ENCODE results near the gene UGGT1.

UGGT1 gene

GRCh38 chr2:128086244-128086643, 4.8 kb upstream of the UGGT1 start:
- H3K4me3 Mint-ChIP-seq = no peak overlapping the region
- H3K27ac Mint-ChIP-seq = no peak overlapping the region
- peaks cover 3% of the 10 kb centered on the region for H3K27me3 Mint-ChIP-seq
- H3K36me3 Mint-ChIP-seq = peaks cover 3% of the 10 kb centered on the region
- H3K4me1 Mint-ChIP-seq (ENCODE audit: low read depth) = peaks cover 7% of the 10 kb centered on the region
- no peaks in the 10 kb centered on the region for H3K9me3 Mint-ChIP-seq (ENCODE audit: low read depth)

GRCh38 chr2:128090575-128090944, 440 bp upstream of the UGGT1 start:
- Mint-ChIP-seq H3K36me3 (no peaks in the 10 kb centered on the region), H3K4me3 (peak overlapping the region; percentile 88), H3K27me3 (no peaks in the 10 kb centered on the region), H3K9me3 (ENCODE audit: low read depth) (no peaks in the 10 kb centered on the region), H3K27ac (peak overlapping the region; percentile 94), H3K4me1 (ENCODE audit: low read depth) (peaks cover 40% of the 10 kb centered on the region)

- Mint-ChIP-seq H3K27me3 (no peaks in the 10 kb centered on the region), H3K36me3 (no peaks in the 10 kb centered on the region), H3K4me1 (ENCODE audit: low read depth) (peaks cover 51% of the 10 kb centered on the region), H3K9me3 (ENCODE audit: low read depth) (no peaks in the 10 kb centered on the region), H3K4me3 (peak overlapping the region; percentile 88), H3K27ac (peak overlapping the region; percentile 94)
These were observed 703 bp downstream of the UGGT1 start for GRCh38 chr2:128091726-128092080.

- Mint-ChIP-seq H3K4me1 (ENCODE audit: low read depth) (peaks cover 54% of the 10 kb centered on the region), H3K36me3 (no peaks in the 10 kb centered on the region), H3K27me3 (no peaks in the 10 kb centered on the region), H3K9me3 (ENCODE audit: low read depth) (no peaks in the 10 kb centered on the region), H3K4me3 (peak overlapping the region; percentile 88), H3K27ac (peak overlapping the region; percentile 28)
These were observed 1.7 kb downstream of the UGGT1 start for GRCh38 chr2:128092656-128093055.

- peaks cover 56% of the 10 kb centered on the region for H3K4me1 Mint-ChIP-seq (ENCODE audit: low read depth)
- H3K36me3 Mint-ChIP-seq = peaks cover 1% of the 10 kb centered on the region
- no peaks in the 10 kb centered on the region for H3K9me3 Mint-ChIP-seq (ENCODE audit: low read depth)
- no peaks in the 10 kb centered on the region for H3K27me3 Mint-ChIP-seq
- H3K27ac Mint-ChIP-seq = no peak overlapping the region
- H3K4me3 Mint-ChIP-seq = no peak overlapping the region
These were observed 2.8 kb downstream of the UGGT1 start for GRCh38 chr2:128093762-128094161.

GRCh38 chr2:128095201-128095600, 4.2 kb downstream of the UGGT1 start:
- Mint-ChIP-seq H3K36me3 (peaks cover 2% of the 10 kb centered on the region), H3K9me3 (ENCODE audit: low read depth) (no peaks in the 10 kb centered on the region), H3K27me3 (no peaks in the 10 kb centered on the region), H3K4me1 (ENCODE audit: low read depth) (peaks cover 52% of the 10 kb centered on the region), H3K27ac (no peak overlapping the region), H3K4me3 (no peak overlapping the region)

- Mint-ChIP-seq H3K4me1 (ENCODE audit: low read depth) (peaks cover 11% of the 10 kb centered on the region), H3K36me3 (peaks cover 8% of the 10 kb centered on the region), H3K4me3 (no peak overlapping the region), H3K27me3 (no peaks in the 10 kb centered on the region), H3K9me3 (ENCODE audit: low read depth) (no peaks in the 10 kb centered on the region), H3K27ac (peak overlapping the region; percentile 5)
These were observed 12.4 kb downstream of the UGGT1 start for GRCh38 chr2:128103407-128103806.

- no peak overlapping the region for H3K27ac Mint-ChIP-seq
- no peaks in the 10 kb centered on the region for H3K27me3 Mint-ChIP-seq
- H3K9me3 Mint-ChIP-seq (ENCODE audit: low read depth) = no peaks in the 10 kb centered on the region
- H3K4me1 Mint-ChIP-seq (ENCODE audit: low read depth) = peaks cover 11% of the 10 kb centered on the region
- peaks cover 6% of the 10 kb centered on the region for H3K36me3 Mint-ChIP-seq
- no peak overlapping the region for H3K4me3 Mint-ChIP-seq
These were observed 14.1 kb downstream of the UGGT1 start for GRCh38 chr2:128105072-128105471.

- no peak overlapping the region for H3K27ac Mint-ChIP-seq
- no peaks in the 10 kb centered on the region for H3K9me3 Mint-ChIP-seq (ENCODE audit: low read depth)
- no peaks in the 10 kb centered on the region for H3K27me3 Mint-ChIP-seq
- peaks cover 3% of the 10 kb centered on the region for H3K36me3 Mint-ChIP-seq
- H3K4me3 Mint-ChIP-seq = no peak overlapping the region
- H3K4me1 Mint-ChIP-seq (ENCODE audit: low read depth) = peaks cover 5% of the 10 kb centered on the region
These were observed 17.2 kb downstream of the UGGT1 start for GRCh38 chr2:128108166-128108565.

GRCh38 chr2:128109243-128109642, 18.2 kb downstream of the UGGT1 start:
- peaks cover 3% of the 10 kb centered on the region for H3K36me3 Mint-ChIP-seq
- H3K9me3 Mint-ChIP-seq (ENCODE audit: low read depth) = no peaks in the 10 kb centered on the region
- H3K4me3 Mint-ChIP-seq = no peak overlapping the region
- no peak overlapping the region for H3K27ac Mint-ChIP-seq
- H3K4me1 Mint-ChIP-seq (ENCODE audit: low read depth) = peaks cover 1% of the 10 kb centered on the region
- H3K27me3 Mint-ChIP-seq = no peaks in the 10 kb centered on the region

GRCh38 chr2:128115921-128116623, 25.1 kb downstream of the UGGT1 start:
- Mint-ChIP-seq H3K36me3 (peaks cover 6% of the 10 kb centered on the region), H3K4me1 (ENCODE audit: low read depth) (no peaks in the 10 kb centered on the region), H3K4me3 (no peak overlapping the region), H3K27ac (no peak overlapping the region), H3K27me3 (no peaks in the 10 kb centered on the region), H3K9me3 (ENCODE audit: low read depth) (no peaks in the 10 kb centered on the region)

GRCh38 chr2:128134573-128134972, 43.6 kb downstream of the UGGT1 start:
- H3K4me1 Mint-ChIP-seq (ENCODE audit: low read depth) = no peaks in the 10 kb centered on the region
- peaks cover 22% of the 10 kb centered on the region for H3K36me3 Mint-ChIP-seq
- H3K27me3 Mint-ChIP-seq = no peaks in the 10 kb centered on the region

GRCh38 chr2:128137094-128137616, 46.2 kb downstream of the UGGT1 start:
- H3K27me3 Mint-ChIP-seq = no peaks in the 10 kb centered on the region
- H3K9me3 Mint-ChIP-seq (ENCODE audit: low read depth) = no peaks in the 10 kb centered on the region
- peaks cover 22% of the 10 kb centered on the region for H3K36me3 Mint-ChIP-seq
- H3K27ac Mint-ChIP-seq = peak overlapping the region; percentile 16
- H3K4me3 Mint-ChIP-seq = no peak overlapping the region
- no peaks in the 10 kb centered on the region for H3K4me1 Mint-ChIP-seq (ENCODE audit: low read depth)

More at GRCh38 chr2:128134573-128134972, 43.6 kb downstream of the UGGT1 start:
- H3K4me3 Mint-ChIP-seq = no peak overlapping the region
- H3K27ac Mint-ChIP-seq = no peak overlapping the region
- H3K9me3 Mint-ChIP-seq (ENCODE audit: low read depth) = no peaks in the 10 kb centered on the region

- Mint-ChIP-seq H3K27me3 (no peaks in the 10 kb centered on the region), H3K27ac (no peak overlapping the region), H3K4me3 (no peak overlapping the region), H3K36me3 (peaks cover 18% of the 10 kb centered on the region), H3K4me1 (ENCODE audit: low read depth) (no peaks in the 10 kb centered on the region), H3K9me3 (ENCODE audit: low read depth) (no peaks in the 10 kb centered on the region)
These were observed 48.6 kb downstream of the UGGT1 start for GRCh38 chr2:128139624-128140023.

GRCh38 chr2:128145651-128146050, 54.7 kb downstream of the UGGT1 start:
- H3K27me3 Mint-ChIP-seq = no peaks in the 10 kb centered on the region
- no peak overlapping the region for H3K4me3 Mint-ChIP-seq
- H3K27ac Mint-ChIP-seq = no peak overlapping the region
- peaks cover 5% of the 10 kb centered on the region for H3K36me3 Mint-ChIP-seq
- H3K4me1 Mint-ChIP-seq (ENCODE audit: low read depth) = no peaks in the 10 kb centered on the region
- no peaks in the 10 kb centered on the region for H3K9me3 Mint-ChIP-seq (ENCODE audit: low read depth)

- Mint-ChIP-seq H3K4me1 (ENCODE audit: low read depth) (peaks cover 1% of the 10 kb centered on the region), H3K27me3 (no peaks in the 10 kb centered on the region), H3K4me3 (no peak overlapping the region), H3K9me3 (ENCODE audit: low read depth) (no peaks in the 10 kb centered on the region), H3K36me3 (peaks cover 14% of the 10 kb centered on the region), H3K27ac (no peak overlapping the region)
These were observed 62.8 kb downstream of the UGGT1 start for GRCh38 chr2:128153786-128154185.
